CD14-positive monocyte (primary cell): ENCODE results near the gene RRAS. TPM values are rescaled to one million over a fixed set of nuclear protein-coding genes. Genes with fewer than 3 reads are reported as not detected.
A peak's percentile ranks its signal among the peaks of the same experiment; 100 is the strongest.

Experiments used
- DNase-seq, 3 donors: peaks; one replicate each; pipeline ENCODE4 v3.0.0-alpha.2; 2011 to 2022
- H2AFZ ChIP-seq: 2 replicates; pipeline ENCODE4 v1.6.0; 2012; ENCODE audit warnings: mild to moderate bottlenecking, low read depth, low read length, inconsistent platforms; ENCODE audit not compliant: insufficient read depth, poor library complexity, severe bottlenecking
- H3K27ac ChIP-seq, 2 donors: 1 replicate in 1 of 2; 2 replicates in 1 of 2; pipeline ENCODE4 v1.5.1; 2012 to 2013; ENCODE audit warnings: low read length in 2 of 2, control low read depth in 1 of 2, inconsistent platforms in 1 of 2, low read depth in 1 of 2, mild to moderate bottlenecking in 1 of 2
- H3K27me3 ChIP-seq, 2 donors: one replicate each; pipeline versions ENCODE4 v1.6.0 to v1.6.1; 2011 to 2013; ENCODE audit warnings: low read length in 2 of 2; ENCODE audit not compliant: control insufficient read depth in 2 of 2, insufficient read depth in 2 of 2
- H3K36me3 ChIP-seq, 2 donors: replicated peaks in 1 of 2; 1 replicate in 1 of 2; 2 replicates in 1 of 2; pipeline versions ENCODE4 v1.5.1 to v1.6.1; 2012 to 2013; ENCODE audit warnings: low read length in 2 of 2, control low read depth in 1 of 2, inconsistent platforms in 1 of 2, mild to moderate bottlenecking in 1 of 2; ENCODE audit not compliant: insufficient read depth in 2 of 2, control insufficient read depth in 1 of 2
- H3K4me1 ChIP-seq, 2 donors: 1 replicate in 1 of 2; 2 replicates in 1 of 2; pipeline versions ENCODE4 v1.5.1 to v1.6.1; 2012 to 2013; ENCODE audit warnings: low read length in 2 of 2, control low read depth in 1 of 2, inconsistent platforms in 1 of 2, mild to moderate bottlenecking in 1 of 2, moderate library complexity in 1 of 2; ENCODE audit not compliant: insufficient read depth in 2 of 2, control insufficient read depth in 1 of 2
- H3K4me2 ChIP-seq: replicated peaks from 2 replicates; pipeline ENCODE3; 2012; ENCODE audit warnings: low read length, moderate library complexity, mild to moderate bottlenecking; ENCODE audit not compliant: poor library complexity, severe bottlenecking; ENCODE audit errors: extremely low read depth
- H3K4me3 ChIP-seq, 3 experiments: fragments of 200-600 bp in 1 of 3; sonication (generic) in 1 of 3; replicated peaks in 1 of 3; 1 replicate in 2 of 3; 2 replicates in 1 of 3; pipeline ENCODE4 v1.5.1; 2011 to 2013; ENCODE audit warnings: low read length in 3 of 3, mild to moderate bottlenecking in 3 of 3, control low read depth in 2 of 3, low read depth in 2 of 3, inconsistent platforms in 1 of 3, moderate library complexity in 1 of 3
- H3K79me2 ChIP-seq: 2 replicates; pipeline ENCODE4 v1.6.0; 2012; ENCODE audit warnings: mild to moderate bottlenecking, control low read depth, inconsistent platforms, low read length, moderate library complexity; ENCODE audit not compliant: insufficient read depth
- H3K9ac ChIP-seq: 2 replicates; pipeline ENCODE4 v1.6.0; 2017; ENCODE audit warnings: low read length, mild to moderate bottlenecking; ENCODE audit not compliant: insufficient read depth, poor library complexity, severe bottlenecking
- H3K9me3 ChIP-seq, 2 donors: replicated peaks in 1 of 2; 1 replicate in 1 of 2; 2 replicates in 1 of 2; pipeline versions ENCODE4 v1.5.1 to v1.6.1; 2012 to 2013; ENCODE audit warnings: low read length in 2 of 2, control low read depth in 1 of 2; ENCODE audit not compliant: control insufficient read depth in 1 of 2, insufficient read depth in 1 of 2
- H4K20me1 ChIP-seq: 2 replicates; pipeline ENCODE4 v1.6.0; 2012; ENCODE audit warnings: mild to moderate bottlenecking, low read length, control low read depth, moderate library complexity; ENCODE audit not compliant: insufficient read depth
- H3K27ac Mint-ChIP-seq, 7 donors: one replicate each; pipeline ENCODE4 v1.8.0; 2020; ENCODE audit warnings: mild to moderate bottlenecking in 7 of 7, mixed read lengths in 7 of 7, moderate library complexity in 6 of 7, inconsistent platforms in 2 of 7
- H3K27me3 Mint-ChIP-seq, 3 donors: one replicate each; pipeline ENCODE4 v1.8.0; 2021 to 2022; ENCODE audit warnings: low read depth in 3 of 3, mild to moderate bottlenecking in 3 of 3, mixed read lengths in 3 of 3, moderate library complexity in 3 of 3, inconsistent platforms in 1 of 3
- H3K36me3 Mint-ChIP-seq, 2 donors: one replicate each; pipeline ENCODE4 v1.8.0; 2020; ENCODE audit warnings: mixed read lengths in 2 of 2, inconsistent platforms in 1 of 2, mild to moderate bottlenecking in 1 of 2
- H3K4me1 Mint-ChIP-seq: one replicate; pipeline ENCODE4 v1.8.0; 2020; ENCODE audit warnings: mild to moderate bottlenecking, mixed read lengths
- H3K4me3 Mint-ChIP-seq, 2 donors: one replicate each; pipeline ENCODE4 v1.8.0; 2020; ENCODE audit warnings: mild to moderate bottlenecking in 2 of 2, mixed read lengths in 2 of 2, moderate library complexity in 1 of 2
- H3K9me3 Mint-ChIP-seq, 7 donors: one replicate each; pipeline ENCODE4 v1.8.0; 2020 to 2022; ENCODE audit warnings: mixed read lengths in 7 of 7, mild to moderate bottlenecking in 6 of 7, moderate library complexity in 6 of 7, inconsistent platforms in 2 of 7
- CTCF ChIP-seq: fragments of 200-600 bp; IDR thresholded peaks from one replicate; pipeline ENCODE4 v1.8.0; 2022; ENCODE audit warnings: antibody characterized with exemption, mild to moderate bottlenecking
- WGBS: methylation state at CpG from one replicate; pipeline ENCODE4 v1.1.5; 2013; ENCODE audit warnings: missing lambda C conversion rate; ENCODE audit not compliant: insufficient coverage; 5-methylcytosine and 5-hydroxymethylcytosine counted together
- intact Hi-C, 2 donors: fragments of 100-400 bp; cut with micrococcal nuclease; formaldehyde crosslinking; loops; one replicate each; pipeline versions ENCODE4 v1.15.0 to v1.15.1; 2023
- polyA minus RNA-seq: library from RNA; depleted of rRNA, polyadenylated mRNA; stranded (reverse); fragments of >200 nt; gene quantifications from 2 replicates; pipeline ENCODE4 v1.2.3, GENCODE V29; 2012
- polyA plus RNA-seq, 3 donors: library from polyadenylated mRNA; depleted of rRNA in 1 of 3; unstranded in 2 of 3; stranded (reverse) in 1 of 3; fragments of 300-500 nt in 2 of 3; fragments of >200 nt in 1 of 3; fragmentation: Illumina TruSeq in 2 of 3; gene quantifications; 1 replicate in 2 of 3; 2 replicates in 1 of 3; pipeline ENCODE4 v1.2.3, GENCODE V29; 2012 to 2021
- total RNA-seq, 12 experiments: library from RNA in 1 of 12; stranded (reverse) in 1 of 12; fragments of 120-200 nt in 1 of 12; gene quantifications; one replicate each; pipeline ENCODE4 v1.2.4 and lab custom pipeline; 2013 to 2026; ENCODE audit warnings: mixed read lengths in 6 of 12, inconsistent platforms in 1 of 12

The RRAS gene
- total RNA-seq (2013), result 33.7 TPM
- polyA plus RNA-seq (10 to 100 TPM; 74.9 to 91.7 (median 80.0) TPM), polyA minus RNA-seq (18.7 and 28.2 TPM in 2 replicates), total RNA-seq (lab: John Stamatoyannopoulos, UW) (0.34 to 7.6 (median 6.9) reads per million in 11 experiments)

- Histone ChIP-seq H3K27ac (peak within 1 kb of the TSS; percentile 94 to 98), H3K4me1 (peaks cover 45 to 51% of the 10 kb centered on the region in 2 donors), H3K4me3 (peak within 1 kb of the TSS; percentile 58 to 99 (median 86)), H2AFZ (peak within 1 kb of the TSS; percentile 73), H3K9me3 (no peaks in the 10 kb centered on the region), H3K4me2 (peak within 1 kb of the TSS; percentile 96), H3K79me2 (peaks cover 32% of the 10 kb centered on the region), H3K36me3 (peaks cover 0 to 10% of the 10 kb centered on the region in 2 donors), H3K27me3 (no peaks in the 10 kb centered on the region), H4K20me1 (peaks cover 9% of the 10 kb centered on the region), H3K9ac (peak within 1 kb of the TSS; percentile 82)
- DNase-seq, result peak; percentile 100
- TF ChIP-seq CTCF, result no peak
- under 1% methylated on average over 47 of the region's 51 CpGs for WGBS
- Mint-ChIP-seq H3K9me3 (peaks cover 0 to 2% (median 0%) of the 10 kb centered on the region in 7 donors), H3K27me3 (peaks cover 3 to 19% (median 13%) of the 10 kb centered on the region in 3 donors), H3K4me1 (peaks cover 51% of the 10 kb centered on the region), H3K36me3 (peaks cover 4 to 12% of the 10 kb centered on the region in 2 donors), H3K4me3 (peak within 1 kb of the TSS; percentile 95 to 99), H3K27ac (peak within 1 kb of the TSS; percentile 99 to 100 (median 100))
- intact Hi-C loops, result loop anchor here (2.0 to 5.0 kb wide), 5 partner anchors 37 to 236 kb away; partner anchors contain the start of genes AKT1S1 (in 1 of the 2), AP2A1 (in 1 of the 2), PRMT1 (in 1 of the 2) and PRR12 (in 1 of the 2)
These were observed at the start of gene RRAS for GRCh38 chr19:49640113-49640898. RRAS (minus strand) TSS chr19:49640143; CDS start chr19:49640098, 45 bp downstream.
